Measurements from ENCODE around the gene MBNL1. TPM values are rescaled to one million over a fixed set of nuclear protein-coding genes. Genes with fewer than 3 reads are reported as not detected.

Gene MBNL1
- total RNA-seq, 1 donor from 2014 or later, result 36.2 TPM

- Mint-ChIP-seq H3K27ac (ENCODE audit: unreplicated experiment) (no peak overlapping the region), H3K4me1 (peaks cover 37% of the 10 kb centered on the region)
- no peak for TF ChIP-seq CTCF (conservative IDR thresholded peaks at IDR 0.05)
Measured at GRCh38 chr3:152379415-152380042, 110.8 kb downstream of the MBNL1 start.

GRCh38 chr3:152380043-152380442 is 111.3 kb downstream of the MBNL1 start:
- H3K4me1 Mint-ChIP-seq, result peaks cover 35% of the 10 kb centered on the region
- H3K36me3 Mint-ChIP-seq (ENCODE audit: low read depth), result peaks cover 3% of the 10 kb centered on the region
- no peak overlapping the region for H3K27ac Mint-ChIP-seq (ENCODE audit: unreplicated experiment)
- no peaks in the 10 kb centered on the region for H3K27me3 Mint-ChIP-seq (ENCODE audit: low read depth)
- no peak overlapping the region for H3K4me3 Mint-ChIP-seq
- DNase-seq (ENCODE audit: low read depth, low spot score), result no peak
- H3K9me3 Mint-ChIP-seq, result no peaks in the 10 kb centered on the region
- TF ChIP-seq CTCF (conservative IDR thresholded peaks at IDR 0.05), result no peak

More at GRCh38 chr3:152379415-152380042, 110.8 kb downstream of the MBNL1 start:
- Mint-ChIP-seq H3K27me3 (ENCODE audit: low read depth) (no peaks in the 10 kb centered on the region), H3K4me3 (no peak overlapping the region), H3K9me3 (no peaks in the 10 kb centered on the region), H3K36me3 (ENCODE audit: low read depth) (peaks cover 3% of the 10 kb centered on the region)
- no peak for DNase-seq (ENCODE audit: low read depth, low spot score)

- H3K9me3 Mint-ChIP-seq, result peaks cover 2% of the 10 kb centered on the region
Measured at GRCh38 chr3:152381881-152382295, 113.2 kb downstream of the MBNL1 start.

GRCh38 chr3:152382312-152383135 is 113.8 kb downstream of the MBNL1 start:
- peak overlapping the region; percentile 31 for H3K27ac Mint-ChIP-seq (ENCODE audit: unreplicated experiment)
- DNase-seq (ENCODE audit: low read depth, low spot score), result no peak
- H3K27me3 Mint-ChIP-seq (ENCODE audit: low read depth), result no peaks in the 10 kb centered on the region
- peaks cover 3% of the 10 kb centered on the region for H3K36me3 Mint-ChIP-seq (ENCODE audit: low read depth)
- no peak overlapping the region for H3K4me3 Mint-ChIP-seq
- no peak for TF ChIP-seq CTCF (conservative IDR thresholded peaks at IDR 0.05)
- peaks cover 2% of the 10 kb centered on the region for H3K9me3 Mint-ChIP-seq
- peaks cover 45% of the 10 kb centered on the region for H3K4me1 Mint-ChIP-seq

More at GRCh38 chr3:152381881-152382295, 113.2 kb downstream of the MBNL1 start:
- H3K27me3 Mint-ChIP-seq (ENCODE audit: low read depth), result no peaks in the 10 kb centered on the region
- peaks cover 3% of the 10 kb centered on the region for H3K36me3 Mint-ChIP-seq (ENCODE audit: low read depth)
- H3K4me1 Mint-ChIP-seq, result peaks cover 42% of the 10 kb centered on the region
- no peak for TF ChIP-seq CTCF (conservative IDR thresholded peaks at IDR 0.05)
- no peak overlapping the region for H3K4me3 Mint-ChIP-seq
- no peak overlapping the region for H3K27ac Mint-ChIP-seq (ENCODE audit: unreplicated experiment)
- no peak for DNase-seq (ENCODE audit: low read depth, low spot score)

GRCh38 chr3:152383136-152383606 is 114.4 kb downstream of the MBNL1 start:
- Mint-ChIP-seq H3K27ac (ENCODE audit: unreplicated experiment) (no peak overlapping the region), H3K4me1 (peaks cover 45% of the 10 kb centered on the region)
- no peak for TF ChIP-seq CTCF (conservative IDR thresholded peaks at IDR 0.05)

More at GRCh38 chr3:152383136-152383606, 114.4 kb downstream of the MBNL1 start:
- Mint-ChIP-seq H3K36me3 (ENCODE audit: low read depth) (no peaks in the 10 kb centered on the region), H3K4me3 (no peak overlapping the region), H3K27me3 (ENCODE audit: low read depth) (no peaks in the 10 kb centered on the region), H3K9me3 (peaks cover 2% of the 10 kb centered on the region)
- DNase-seq (ENCODE audit: low read depth, low spot score), result no peak
